ENCODE results near the gene ATP2B2.

DNA sequence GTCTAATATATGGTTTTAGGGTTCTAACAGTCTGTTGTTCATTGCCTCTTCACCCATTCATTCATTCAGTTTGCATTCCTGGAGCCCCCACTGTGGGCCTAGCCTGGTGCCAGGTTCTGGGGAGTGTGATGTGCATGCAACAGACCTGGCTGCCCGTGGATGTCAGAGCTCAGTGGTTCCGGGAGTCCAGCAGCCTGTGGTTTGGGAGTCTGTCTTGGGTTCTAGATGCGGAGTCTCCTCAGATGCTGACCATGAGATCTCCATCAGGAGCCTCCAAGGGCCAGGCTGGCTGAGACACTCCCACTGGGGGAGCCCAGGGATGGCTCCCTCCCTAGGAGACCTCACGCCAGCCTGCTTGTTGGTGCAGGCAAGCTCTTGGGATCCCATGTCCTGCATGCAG is 92.3 kb downstream of the ATP2B2 start:
- TF ChIP-seq, protein P1, sequence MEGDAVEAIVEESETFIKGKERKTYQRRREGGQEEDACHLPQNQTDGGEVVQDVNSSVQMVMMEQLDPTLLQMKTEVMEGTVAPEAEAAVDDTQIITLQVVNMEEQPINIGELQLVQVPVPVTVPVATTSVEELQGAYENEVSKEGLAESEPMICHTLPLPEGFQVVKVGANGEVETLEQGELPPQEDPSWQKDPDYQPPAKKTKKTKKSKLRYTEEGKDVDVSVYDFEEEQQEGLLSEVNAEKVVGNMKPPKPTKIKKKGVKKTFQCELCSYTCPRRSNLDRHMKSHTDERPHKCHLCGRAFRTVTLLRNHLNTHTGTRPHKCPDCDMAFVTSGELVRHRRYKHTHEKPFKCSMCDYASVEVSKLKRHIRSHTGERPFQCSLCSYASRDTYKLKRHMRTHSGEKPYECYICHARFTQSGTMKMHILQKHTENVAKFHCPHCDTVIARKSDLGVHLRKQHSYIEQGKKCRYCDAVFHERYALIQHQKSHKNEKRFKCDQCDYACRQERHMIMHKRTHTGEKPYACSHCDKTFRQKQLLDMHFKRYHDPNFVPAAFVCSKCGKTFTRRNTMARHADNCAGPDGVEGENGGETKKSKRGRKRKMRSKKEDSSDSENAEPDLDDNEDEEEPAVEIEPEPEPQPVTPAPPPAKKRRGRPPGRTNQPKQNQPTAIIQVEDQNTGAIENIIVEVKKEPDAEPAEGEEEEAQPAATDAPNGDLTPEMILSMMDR (IDR thresholded peaks at IDR 0.05; ENCODE audit: control extremely low read depth in 1 of 3, insufficient read depth in 1 of 3, low read depth in 1 of 3, low read length in 3 of 3) = no peak
- no peak for TF ChIP-seq EP300 (IDR thresholded peaks at IDR 0.05; ENCODE audit: borderline replicate concordance in 1 of 2, low read depth in 2 of 2, low read length in 2 of 2)
- no peak for TF ChIP-seq SP2 (IDR thresholded peaks at IDR 0.05; ENCODE audit: low read length)
- no peak for TF ChIP-seq POLR2A (IDR thresholded peaks at IDR 0.05; ENCODE audit: control extremely low read depth in 1 of 2, low read depth in 2 of 2, low read length in 2 of 2)
- TF ChIP-seq, protein P2, sequence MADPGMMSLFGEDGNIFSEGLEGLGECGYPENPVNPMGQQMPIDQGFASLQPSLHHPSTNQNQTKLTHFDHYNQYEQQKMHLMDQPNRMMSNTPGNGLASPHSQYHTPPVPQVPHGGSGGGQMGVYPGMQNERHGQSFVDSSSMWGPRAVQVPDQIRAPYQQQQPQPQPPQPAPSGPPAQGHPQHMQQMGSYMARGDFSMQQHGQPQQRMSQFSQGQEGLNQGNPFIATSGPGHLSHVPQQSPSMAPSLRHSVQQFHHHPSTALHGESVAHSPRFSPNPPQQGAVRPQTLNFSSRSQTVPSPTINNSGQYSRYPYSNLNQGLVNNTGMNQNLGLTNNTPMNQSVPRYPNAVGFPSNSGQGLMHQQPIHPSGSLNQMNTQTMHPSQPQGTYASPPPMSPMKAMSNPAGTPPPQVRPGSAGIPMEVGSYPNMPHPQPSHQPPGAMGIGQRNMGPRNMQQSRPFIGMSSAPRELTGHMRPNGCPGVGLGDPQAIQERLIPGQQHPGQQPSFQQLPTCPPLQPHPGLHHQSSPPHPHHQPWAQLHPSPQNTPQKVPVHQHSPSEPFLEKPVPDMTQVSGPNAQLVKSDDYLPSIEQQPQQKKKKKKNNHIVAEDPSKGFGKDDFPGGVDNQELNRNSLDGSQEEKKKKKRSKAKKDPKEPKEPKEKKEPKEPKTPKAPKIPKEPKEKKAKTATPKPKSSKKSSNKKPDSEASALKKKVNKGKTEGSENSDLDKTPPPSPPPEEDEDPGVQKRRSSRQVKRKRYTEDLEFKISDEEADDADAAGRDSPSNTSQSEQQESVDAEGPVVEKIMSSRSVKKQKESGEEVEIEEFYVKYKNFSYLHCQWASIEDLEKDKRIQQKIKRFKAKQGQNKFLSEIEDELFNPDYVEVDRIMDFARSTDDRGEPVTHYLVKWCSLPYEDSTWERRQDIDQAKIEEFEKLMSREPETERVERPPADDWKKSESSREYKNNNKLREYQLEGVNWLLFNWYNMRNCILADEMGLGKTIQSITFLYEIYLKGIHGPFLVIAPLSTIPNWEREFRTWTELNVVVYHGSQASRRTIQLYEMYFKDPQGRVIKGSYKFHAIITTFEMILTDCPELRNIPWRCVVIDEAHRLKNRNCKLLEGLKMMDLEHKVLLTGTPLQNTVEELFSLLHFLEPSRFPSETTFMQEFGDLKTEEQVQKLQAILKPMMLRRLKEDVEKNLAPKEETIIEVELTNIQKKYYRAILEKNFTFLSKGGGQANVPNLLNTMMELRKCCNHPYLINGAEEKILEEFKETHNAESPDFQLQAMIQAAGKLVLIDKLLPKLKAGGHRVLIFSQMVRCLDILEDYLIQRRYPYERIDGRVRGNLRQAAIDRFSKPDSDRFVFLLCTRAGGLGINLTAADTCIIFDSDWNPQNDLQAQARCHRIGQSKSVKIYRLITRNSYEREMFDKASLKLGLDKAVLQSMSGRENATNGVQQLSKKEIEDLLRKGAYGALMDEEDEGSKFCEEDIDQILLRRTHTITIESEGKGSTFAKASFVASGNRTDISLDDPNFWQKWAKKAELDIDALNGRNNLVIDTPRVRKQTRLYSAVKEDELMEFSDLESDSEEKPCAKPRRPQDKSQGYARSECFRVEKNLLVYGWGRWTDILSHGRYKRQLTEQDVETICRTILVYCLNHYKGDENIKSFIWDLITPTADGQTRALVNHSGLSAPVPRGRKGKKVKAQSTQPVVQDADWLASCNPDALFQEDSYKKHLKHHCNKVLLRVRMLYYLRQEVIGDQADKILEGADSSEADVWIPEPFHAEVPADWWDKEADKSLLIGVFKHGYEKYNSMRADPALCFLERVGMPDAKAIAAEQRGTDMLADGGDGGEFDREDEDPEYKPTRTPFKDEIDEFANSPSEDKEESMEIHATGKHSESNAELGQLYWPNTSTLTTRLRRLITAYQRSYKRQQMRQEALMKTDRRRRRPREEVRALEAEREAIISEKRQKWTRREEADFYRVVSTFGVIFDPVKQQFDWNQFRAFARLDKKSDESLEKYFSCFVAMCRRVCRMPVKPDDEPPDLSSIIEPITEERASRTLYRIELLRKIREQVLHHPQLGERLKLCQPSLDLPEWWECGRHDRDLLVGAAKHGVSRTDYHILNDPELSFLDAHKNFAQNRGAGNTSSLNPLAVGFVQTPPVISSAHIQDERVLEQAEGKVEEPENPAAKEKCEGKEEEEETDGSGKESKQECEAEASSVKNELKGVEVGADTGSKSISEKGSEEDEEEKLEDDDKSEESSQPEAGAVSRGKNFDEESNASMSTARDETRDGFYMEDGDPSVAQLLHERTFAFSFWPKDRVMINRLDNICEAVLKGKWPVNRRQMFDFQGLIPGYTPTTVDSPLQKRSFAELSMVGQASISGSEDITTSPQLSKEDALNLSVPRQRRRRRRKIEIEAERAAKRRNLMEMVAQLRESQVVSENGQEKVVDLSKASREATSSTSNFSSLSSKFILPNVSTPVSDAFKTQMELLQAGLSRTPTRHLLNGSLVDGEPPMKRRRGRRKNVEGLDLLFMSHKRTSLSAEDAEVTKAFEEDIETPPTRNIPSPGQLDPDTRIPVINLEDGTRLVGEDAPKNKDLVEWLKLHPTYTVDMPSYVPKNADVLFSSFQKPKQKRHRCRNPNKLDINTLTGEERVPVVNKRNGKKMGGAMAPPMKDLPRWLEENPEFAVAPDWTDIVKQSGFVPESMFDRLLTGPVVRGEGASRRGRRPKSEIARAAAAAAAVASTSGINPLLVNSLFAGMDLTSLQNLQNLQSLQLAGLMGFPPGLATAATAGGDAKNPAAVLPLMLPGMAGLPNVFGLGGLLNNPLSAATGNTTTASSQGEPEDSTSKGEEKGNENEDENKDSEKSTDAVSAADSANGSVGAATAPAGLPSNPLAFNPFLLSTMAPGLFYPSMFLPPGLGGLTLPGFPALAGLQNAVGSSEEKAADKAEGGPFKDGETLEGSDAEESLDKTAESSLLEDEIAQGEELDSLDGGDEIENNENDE (IDR thresholded peaks at IDR 0.05; ENCODE audit: insufficient replicate concordance, low read length) = no peak
- TF ChIP-seq RXRA (IDR thresholded peaks at IDR 0.05; ENCODE audit: insufficient read depth, low read depth, low read length) = no peak
- no peak for TF ChIP-seq RNF2 (IDR thresholded peaks at IDR 0.05; ENCODE audit: borderline replicate concordance, low read depth, low read length, missing control alignments, poor library complexity, severe bottlenecking)
- TF ChIP-seq TEAD4 (IDR thresholded peaks at IDR 0.05; ENCODE audit: low read depth, low read length) = no peak
- no peak for TF ChIP-seq SP1 (IDR thresholded peaks at IDR 0.05; ENCODE audit: low read depth, low read length)
- TF ChIP-seq POLR2AphosphoS5 (IDR thresholded peaks at IDR 0.05; ENCODE audit: low read depth, low read length) = no peak
- no peak for TF ChIP-seq TAF7 (optimal IDR thresholded peaks at IDR 0.05; ENCODE audit: borderline replicate concordance, low read depth, low read length)
- TF ChIP-seq EZH2 (IDR thresholded peaks at IDR 0.05; ENCODE audit: low read depth, low read length, severe bottlenecking) = no peak
- TF ChIP-seq, protein P3, sequence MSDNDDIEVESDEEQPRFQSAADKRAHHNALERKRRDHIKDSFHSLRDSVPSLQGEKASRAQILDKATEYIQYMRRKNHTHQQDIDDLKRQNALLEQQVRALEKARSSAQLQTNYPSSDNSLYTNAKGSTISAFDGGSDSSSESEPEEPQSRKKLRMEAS (IDR thresholded peaks at IDR 0.05) = no peak
- no peak for TF ChIP-seq TBP (IDR thresholded peaks at IDR 0.05; ENCODE audit: low read depth, low read length)

Data from H1 (cell line).